Right lobe of liver (tissue), 6 donors: ENCODE measurements around the gene DRGX. TPM values are rescaled to one million over a fixed set of nuclear protein-coding genes. Genes with fewer than 3 reads are reported as not detected.

Experiments
- ATAC-seq, 4 donors: fragments of 200-7000 bp; cut with Tn5 transposase; one replicate each; pipeline ENCODE4 v1.9.1; 2020; ENCODE audit warnings: mild to moderate bottlenecking in 4 of 4, moderate library complexity in 4 of 4
- DNase-seq, 3 donors: peaks; one replicate each; pipeline ENCODE4 v3.0.0-alpha.2; 2020
- H3K27ac ChIP-seq, 3 donors: fragments of 200-600 bp; one replicate each; pipeline ENCODE4 v1.8.0; 2022
- H3K27me3 ChIP-seq, 2 donors: fragments of 200-600 bp; one replicate each; pipeline ENCODE4 v1.8.0; 2022
- H3K36me3 ChIP-seq, 4 donors: fragments of 200-600 bp; sonication (generic) in 1 of 4; one replicate each; pipeline versions ENCODE4 v1.5.1 to v1.8.0; 2017 to 2022; ENCODE audit warnings: control low read depth in 1 of 4
- H3K4me1 ChIP-seq, 4 donors: fragments of 200-600 bp; sonication (generic) in 1 of 4; one replicate each; pipeline versions ENCODE4 v1.5.1 to v1.8.0; 2017 to 2022; ENCODE audit warnings: control low read depth in 1 of 4
- H3K4me3 ChIP-seq, 3 donors: fragments of 200-600 bp; one replicate each; pipeline ENCODE4 v1.8.0; 2022
- H3K9me3 ChIP-seq, 4 donors: fragments of 200-600 bp; sonication (generic) in 1 of 4; one replicate each; pipeline versions ENCODE4 v1.5.1 to v1.8.0; 2017 to 2022; ENCODE audit warnings: control low read depth in 1 of 4
- CTCF ChIP-seq, 4 donors: fragments of 200-600 bp in 3 of 4; fragments of 450-650 bp in 1 of 4; IDR thresholded peaks; one replicate each; pipeline versions ENCODE4 v1.5.1 to v1.8.0; 2016 to 2022; ENCODE audit warnings: antibody characterized with exemption in 4 of 4, mild to moderate bottlenecking in 2 of 4
- POLR2A ChIP-seq: fragments of 450-650 bp; IDR thresholded peaks from one replicate; pipeline ENCODE4 v1.6.1; 2017; ENCODE audit warnings: antibody characterized with exemption, mild to moderate bottlenecking
- WGBS: methylation state at CpG from one replicate; pipeline ENCODE4 v1.1.6; 2018; ENCODE audit warnings: low coverage, low lambda C conversion rate; ENCODE audit not compliant: insufficient coverage; ENCODE audit errors: missing lambda C conversion rate; 5-methylcytosine and 5-hydroxymethylcytosine counted together
- intact Hi-C, 2 donors: fragments of 100-400 bp; cut with DNase I; formaldehyde crosslinking; loops; one replicate each; pipeline versions ENCODE4 v1.11.2 to v1.14.1; 2022
- total RNA-seq, 6 experiments: library from RNA; depleted of rRNA in 2 of 6; stranded (reverse); fragments of >200 nt in 2 of 6; fragmentation: NEBNext Ultra II Directional in 3 of 6; extraction: Animal tissue kit (Norgen Biotek cat#: 25700) in 3 of 6; gene quantifications; one replicate each; pipeline versions ENCODE4 v1.1.0 to v1.2.4, GENCODE V29; 2016 to 2023
- donor health status: DM: no; HTN: yes; CAD: no.
- donor health status: DM: no; HTN: no; CAD: no.
- donor health status: DM: no; HTN: no; CAD: no.
- donor health status: DM: no; HTN: yes; CAD: no.
- donor health status: DM: no; HTN: yes; CAD: no.

The DRGX gene
- total RNA-seq, 6 experiments from 2014 or later = not detected

DNA sequence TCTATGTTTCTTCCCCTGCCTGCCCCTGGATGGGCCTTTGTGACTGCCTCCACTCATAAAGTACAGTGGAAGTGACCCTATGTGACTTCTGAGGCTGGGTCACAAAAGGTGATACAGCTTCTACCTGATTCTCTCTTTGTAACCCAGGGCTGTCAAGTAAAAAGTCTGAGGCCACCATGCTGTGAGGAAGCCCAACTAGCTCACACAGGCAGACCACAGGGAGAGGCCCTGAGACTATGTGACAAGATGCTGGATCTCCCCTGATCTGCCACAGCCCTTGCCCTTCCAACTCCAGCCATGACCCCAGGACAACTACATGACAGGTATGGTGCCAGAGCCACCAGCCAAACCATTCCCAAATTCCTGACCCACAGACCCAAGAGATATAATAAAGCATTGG is 45.8 kb downstream of the DRGX start:
- Histone ChIP-seq H3K4me1 (no peaks in the 10 kb centered on the region), H3K27ac (no peak overlapping the region), H3K9me3 (no peaks in the 10 kb centered on the region), H3K27me3 (no peaks in the 10 kb centered on the region), H3K36me3 (no peaks in the 10 kb centered on the region), H3K4me3 (no peak overlapping the region)
- intact Hi-C loops = no loop called here
- ATAC-seq (no peak), DNase-seq (no peak)
- TF ChIP-seq POLR2A = no peak
- no peak for TF ChIP-seq CTCF (IDR thresholded peaks at IDR 0.05)

GRCh38 chr10:49349390-49349789 is 46.5 kb downstream of the DRGX start:
- H3K27ac ChIP-seq = no peak overlapping the region
- H3K36me3 ChIP-seq = no peaks in the 10 kb centered on the region
- H3K4me3 ChIP-seq = no peak overlapping the region
- ATAC-seq (no peak), DNase-seq (no peak)
- H3K4me1 ChIP-seq = no peaks in the 10 kb centered on the region
- no peaks in the 10 kb centered on the region for H3K9me3 ChIP-seq
- WGBS = 85% methylated on average over 4 of the region's 4 CpGs
- no peaks in the 10 kb centered on the region for H3K27me3 ChIP-seq
- no peak for TF ChIP-seq POLR2A
- TF ChIP-seq CTCF (IDR thresholded peaks at IDR 0.05) = no peak
- intact Hi-C loops = no loop called here

DNA sequence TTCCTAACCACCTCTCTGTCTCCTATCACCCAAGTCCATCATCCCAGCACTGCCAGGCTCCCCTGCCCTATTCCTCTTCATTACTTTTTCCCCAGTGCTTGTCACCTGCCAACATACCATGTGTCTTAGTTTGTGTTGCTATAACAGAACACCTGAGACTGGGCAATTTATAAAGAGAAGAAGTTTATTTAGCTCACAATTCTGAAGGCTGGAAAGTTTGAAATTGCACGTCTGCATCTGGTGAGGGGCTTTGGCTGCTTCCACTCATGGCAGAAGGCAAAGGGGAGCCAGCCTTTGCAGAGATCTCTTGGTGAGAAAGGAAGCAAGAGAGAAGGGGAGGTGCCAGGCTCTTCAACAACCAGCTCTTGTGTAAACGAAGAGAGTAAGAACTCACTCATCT is 47.3 kb downstream of the DRGX start:
- no peak overlapping the region for H3K4me3 ChIP-seq
- H3K9me3 ChIP-seq = no peaks in the 10 kb centered on the region
- intact Hi-C loops = no loop called here
- H3K4me1 ChIP-seq = no peaks in the 10 kb centered on the region
- TF ChIP-seq CTCF (IDR thresholded peaks at IDR 0.05) (no peak), POLR2A (no peak)
- no peaks in the 10 kb centered on the region for H3K36me3 ChIP-seq
- H3K27me3 ChIP-seq = no peaks in the 10 kb centered on the region
- DNase-seq = no peak
- no peak overlapping the region for H3K27ac ChIP-seq
- no peak for ATAC-seq
- 44% methylated on average over 1 of the region's 2 CpGs for WGBS

DNA sequence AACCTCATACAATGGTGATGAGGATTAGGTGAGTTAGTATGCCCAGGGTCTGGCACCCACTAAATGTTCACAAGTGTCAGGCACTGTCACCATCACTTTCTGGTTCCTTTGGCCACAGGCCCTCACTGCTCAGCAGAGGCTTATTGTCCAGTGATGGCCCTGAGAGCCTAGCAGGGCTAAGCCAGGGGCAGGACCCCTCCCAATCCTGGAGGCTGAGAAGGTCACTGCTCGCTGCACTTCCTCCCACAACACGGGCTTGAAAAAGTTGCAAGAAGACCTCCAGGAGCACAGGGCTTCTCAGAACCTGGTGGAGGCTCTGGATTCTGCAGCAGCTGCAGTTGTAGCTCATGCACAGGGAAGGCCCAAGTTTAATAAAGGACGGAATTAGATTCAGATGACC is 48.1 kb downstream of the DRGX start:
- intact Hi-C loops = no loop called here
- no peak for TF ChIP-seq POLR2A
- TF ChIP-seq CTCF (IDR thresholded peaks at IDR 0.05) = no peak
- no peaks in the 10 kb centered on the region for H3K4me1 ChIP-seq
- H3K36me3 ChIP-seq = no peaks in the 10 kb centered on the region
- H3K9me3 ChIP-seq = no peaks in the 10 kb centered on the region
- 29% methylated on average over 1 of the region's 3 CpGs for WGBS
- no peaks in the 10 kb centered on the region for H3K27me3 ChIP-seq
- no peak for DNase-seq
- H3K27ac ChIP-seq = no peak overlapping the region
- ATAC-seq = no peak
- H3K4me3 ChIP-seq = no peak overlapping the region

GRCh38 chr10:49347342-49347741 is 48.5 kb downstream of the DRGX start:
- ATAC-seq (no peak), DNase-seq (no peak)
- no peaks in the 10 kb centered on the region for H3K9me3 ChIP-seq
- H3K4me3 ChIP-seq = no peak overlapping the region
- H3K27ac ChIP-seq = no peak overlapping the region
- WGBS = 80% methylated on average over 1 of the region's 4 CpGs
- intact Hi-C loops = no loop called here
- no peaks in the 10 kb centered on the region for H3K36me3 ChIP-seq
- H3K4me1 ChIP-seq = no peaks in the 10 kb centered on the region
- no peak for TF ChIP-seq POLR2A
- no peak for TF ChIP-seq CTCF (IDR thresholded peaks at IDR 0.05)
- H3K27me3 ChIP-seq = no peaks in the 10 kb centered on the region
